A673 (cell line): ENCODE measurements around the gene PREX1. TPM values are rescaled to one million over a fixed set of nuclear protein-coding genes. Genes with fewer than 3 reads are reported as not detected.

ENCODE experiments used
- BruUV-seq: library from RNA; stranded (reverse); fragments of 400-500 nt; replicated peaks from 2 replicates; lab custom pipeline; 2021; lab: Mats Ljungman, UMichigan
- CTCF ChIA-PET: fragments of 300-600 bp; sonication (Branson Sonifier 250); formaldehyde crosslinking; loops from one replicate; lab custom pipeline; 2022; ENCODE audit warnings: antibody characterized with exemption; lab: Charles Lee
- POLR2A ChIA-PET: fragments of 300-600 bp; sonication (Branson Sonifier 250); formaldehyde crosslinking; loops from one replicate; lab custom pipeline; 2022; ENCODE audit warnings: antibody characterized with exemption; ENCODE audit not compliant: low non-redundant PET; lab: Charles Lee
- DNase-seq: peaks from one replicate; pipeline ENCODE4 v3.0.0-alpha.2; 2015; ENCODE audit warnings: low spot score
- H3K27ac ChIP-seq: fragments of 200-600 bp; sonication (generic); 2 replicates; pipeline ENCODE4 v1.5.1; 2016; ENCODE audit warnings: mixed run types, low read depth, mild to moderate bottlenecking, mixed read lengths, antibody characterized with exemption, low read length; ENCODE audit not compliant: poor library complexity, severe bottlenecking
- H3K27me3 ChIP-seq: fragments of 200-600 bp; sonication (generic); replicated peaks from 2 replicates; pipeline ENCODE4 v1.6.1; 2017; ENCODE audit warnings: mixed run types, low read depth, mild to moderate bottlenecking, mixed read lengths, antibody characterized with exemption, low read length; ENCODE audit not compliant: insufficient read depth, poor library complexity
- H3K36me3 ChIP-seq: fragments of 200-600 bp; sonication (generic); 2 replicates; pipeline ENCODE4 v1.6.1; 2016; ENCODE audit warnings: mixed run types, mild to moderate bottlenecking, mixed read lengths, antibody characterized with exemption, low read length; ENCODE audit not compliant: insufficient read depth, poor library complexity, severe bottlenecking
- H3K4me1 ChIP-seq: fragments of 200-600 bp; sonication (generic); 2 replicates; pipeline ENCODE4 v1.6.1; 2017; ENCODE audit warnings: mixed run types, mild to moderate bottlenecking, mixed read lengths, antibody characterized with exemption, low read length; ENCODE audit not compliant: insufficient read depth, poor library complexity, severe bottlenecking
- H3K4me3 ChIP-seq: fragments of 200-600 bp; sonication (generic); 2 replicates; pipeline ENCODE4 v1.5.1; 2016; ENCODE audit warnings: low read depth, mixed run types, mild to moderate bottlenecking, mixed read lengths, low read length; ENCODE audit not compliant: poor library complexity, severe bottlenecking
- H3K9me3 ChIP-seq: fragments of 200-600 bp; sonication (generic); 2 replicates; pipeline ENCODE4 v1.6.1; 2016; ENCODE audit warnings: mixed run types, low read depth, mild to moderate bottlenecking, mixed read lengths, antibody characterized with exemption, low read length; ENCODE audit not compliant: poor library complexity, severe bottlenecking
- EZH2 ChIP-seq: fragments of 200-600 bp; sonication (generic); IDR thresholded peaks from 2 replicates; pipeline ENCODE4 v1.6.1; 2017; ENCODE audit warnings: borderline replicate concordance, low read depth, mild to moderate bottlenecking, mixed read lengths, antibody characterized with exemption, low read length; ENCODE audit not compliant: poor library complexity, severe bottlenecking
- intact Hi-C: fragments of 100-400 bp; cut with micrococcal nuclease; formaldehyde crosslinking; loops from one replicate; pipeline ENCODE4 v1.10.0; 2022; ENCODE audit not compliant: unreplicated experiment
- total RNA-seq: library from RNA; stranded (reverse); gene quantifications from 2 replicates; pipeline ENCODE4 v1.2.3, GENCODE V29; 2021
- TF ChIP-seq, protein P1 (sequence below): fragments of 300-800, 200-600 bp; sonication (generic); conservative IDR thresholded peaks from 2 replicates; pipeline ENCODE4 v1.5.1; 2017; ENCODE audit warnings: low read depth, mild to moderate bottlenecking, antibody characterized with exemption, low read length, moderate library complexity, mixed read lengths

Gene PREX1
- total RNA-seq, 1 experiment from 2014 or later: 145 TPM

DNA sequence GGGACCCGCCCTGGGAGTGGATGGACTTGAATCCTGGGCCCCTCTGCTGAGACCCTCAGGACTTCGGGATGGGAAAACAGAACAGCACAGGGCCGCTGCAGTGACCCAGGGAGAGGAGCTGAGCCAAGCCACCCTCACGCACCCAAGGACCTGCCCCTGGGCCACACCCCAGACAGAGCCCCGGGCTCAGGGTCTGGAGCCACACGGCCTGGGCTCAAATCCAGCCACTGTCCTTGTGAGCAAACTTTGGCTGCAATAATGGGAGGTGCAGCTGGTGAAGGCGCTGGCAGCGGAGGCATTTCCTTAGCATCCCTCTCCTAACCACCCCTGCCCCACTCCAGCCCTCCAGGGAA is 207.7 kb downstream of the PREX1 start:
- TF ChIP-seq, protein P1, sequence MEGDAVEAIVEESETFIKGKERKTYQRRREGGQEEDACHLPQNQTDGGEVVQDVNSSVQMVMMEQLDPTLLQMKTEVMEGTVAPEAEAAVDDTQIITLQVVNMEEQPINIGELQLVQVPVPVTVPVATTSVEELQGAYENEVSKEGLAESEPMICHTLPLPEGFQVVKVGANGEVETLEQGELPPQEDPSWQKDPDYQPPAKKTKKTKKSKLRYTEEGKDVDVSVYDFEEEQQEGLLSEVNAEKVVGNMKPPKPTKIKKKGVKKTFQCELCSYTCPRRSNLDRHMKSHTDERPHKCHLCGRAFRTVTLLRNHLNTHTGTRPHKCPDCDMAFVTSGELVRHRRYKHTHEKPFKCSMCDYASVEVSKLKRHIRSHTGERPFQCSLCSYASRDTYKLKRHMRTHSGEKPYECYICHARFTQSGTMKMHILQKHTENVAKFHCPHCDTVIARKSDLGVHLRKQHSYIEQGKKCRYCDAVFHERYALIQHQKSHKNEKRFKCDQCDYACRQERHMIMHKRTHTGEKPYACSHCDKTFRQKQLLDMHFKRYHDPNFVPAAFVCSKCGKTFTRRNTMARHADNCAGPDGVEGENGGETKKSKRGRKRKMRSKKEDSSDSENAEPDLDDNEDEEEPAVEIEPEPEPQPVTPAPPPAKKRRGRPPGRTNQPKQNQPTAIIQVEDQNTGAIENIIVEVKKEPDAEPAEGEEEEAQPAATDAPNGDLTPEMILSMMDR: no peak
- no peak for TF ChIP-seq EZH2
- POLR2A ChIA-PET: no interaction called here
- Histone ChIP-seq H3K36me3 (peaks cover 18% of the 10 kb centered on the region), H3K27ac (no peak overlapping the region), H3K4me3 (no peak overlapping the region), H3K27me3 (no peaks in the 10 kb centered on the region), H3K4me1 (peaks cover 13% of the 10 kb centered on the region), H3K9me3 (no peaks in the 10 kb centered on the region)
- intact Hi-C loops: loop anchor here (2.0 to 5.0 kb wide), 5 partner anchors 765 to 958 kb away; no protein-coding TSS in a partner anchor
- no TSS peak for BruUV-seq
- CTCF ChIA-PET: interaction anchor here (0.6 to 2.1 kb wide), 21 partner anchors 23 to 1236 kb away, joined by 3 to 17 read pairs (median 4); no protein-coding TSS in a partner anchor
- no peak for DNase-seq

DNA sequence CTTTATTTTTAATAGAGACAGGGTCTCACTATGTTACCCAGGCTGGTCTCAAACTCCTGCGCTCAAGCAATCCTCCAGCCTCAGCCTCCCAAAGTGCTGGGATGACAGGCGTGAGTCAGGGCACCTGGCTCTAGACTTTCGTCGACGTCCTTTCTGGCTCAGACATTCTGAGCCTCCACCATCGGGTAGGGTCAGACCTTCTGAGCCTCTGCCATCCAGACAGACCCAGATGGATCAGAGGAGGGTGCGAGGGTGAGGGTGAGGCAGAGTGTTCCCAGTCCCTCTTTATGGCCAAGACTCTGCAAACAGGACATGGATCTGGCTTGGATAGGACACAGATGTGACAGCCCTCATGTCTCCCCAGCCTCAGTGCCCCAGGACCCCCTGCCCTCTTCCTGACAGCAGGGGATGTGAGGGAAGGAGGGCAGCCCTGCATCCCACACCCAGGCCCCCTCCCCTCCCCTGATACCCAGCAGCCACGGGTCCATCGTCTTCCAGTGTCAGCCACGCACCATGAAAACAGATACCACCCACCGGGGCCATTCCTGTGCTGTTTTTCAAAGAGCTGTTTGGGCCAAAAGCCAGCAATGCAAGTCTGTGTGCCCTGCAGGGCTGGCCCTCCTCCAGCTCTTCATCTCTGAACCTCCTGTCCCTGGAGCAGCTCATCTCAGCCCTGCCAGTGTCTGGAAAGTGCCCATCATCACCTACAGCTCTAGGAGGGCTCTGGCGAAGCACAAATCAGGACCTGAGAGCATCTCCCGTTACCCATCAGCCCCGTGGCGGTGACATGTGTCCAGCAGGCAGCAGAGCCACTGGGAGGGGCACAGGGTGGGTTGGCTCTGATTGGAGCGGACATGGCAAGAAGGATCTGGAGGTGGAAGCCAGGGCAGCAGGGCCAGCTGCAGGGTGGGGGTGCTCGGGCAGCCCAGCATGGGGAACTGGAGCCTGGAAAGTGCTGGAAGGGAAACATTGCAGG is 208.4 kb downstream of the PREX1 start:
- no peak for TF ChIP-seq EZH2
- TF ChIP-seq, protein P1: no peak
- Histone ChIP-seq H3K9me3 (no peaks in the 10 kb centered on the region), H3K4me3 (no peak overlapping the region), H3K4me1 (peaks cover 13% of the 10 kb centered on the region), H3K27me3 (no peaks in the 10 kb centered on the region), H3K36me3 (peaks cover 11% of the 10 kb centered on the region), H3K27ac (no peak overlapping the region)
- ChIA-PET POLR2A (no interaction called here), CTCF (interaction anchor here (0.8 to 2.1 kb wide), 4 partner anchors 514 to 955 kb away, joined by 3 to 13 read pairs (median 11); no protein-coding TSS in a partner anchor)
- no TSS peak for BruUV-seq
- intact Hi-C loops: loop anchor here (2.0 to 5.0 kb wide), 5 partner anchors 765 to 957 kb away; no protein-coding TSS in a partner anchor
- DNase-seq: peak; percentile 48

DNA sequence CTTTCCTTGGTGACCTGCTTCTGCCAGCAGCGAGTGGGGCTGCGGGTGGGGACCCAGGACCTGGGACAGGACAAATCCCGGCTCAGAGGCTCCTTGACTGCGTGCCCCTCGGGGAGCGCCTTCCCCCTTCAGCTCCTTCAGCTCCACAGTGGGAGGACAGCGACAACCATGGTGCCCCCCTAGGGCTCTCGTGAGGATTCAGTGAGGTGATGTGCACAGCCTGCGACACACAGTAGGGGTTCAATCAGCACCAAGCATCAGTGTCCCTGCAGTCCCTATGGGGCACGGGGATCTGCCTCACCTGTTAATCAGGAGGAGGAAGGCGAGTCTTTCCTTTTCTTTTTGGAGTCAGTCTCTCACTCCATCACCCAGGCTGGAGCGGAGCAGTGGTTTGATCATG is 209.2 kb downstream of the PREX1 start:
- DNase-seq: no peak
- H3K4me1 ChIP-seq: peaks cover 13% of the 10 kb centered on the region
- no peak overlapping the region for H3K27ac ChIP-seq
- ChIA-PET POLR2A (no interaction called here), CTCF (interaction anchor here (0.5 kb wide), 1 partner anchor 28 kb away, joined by 3 read pairs; no protein-coding TSS in a partner anchor)
- intact Hi-C loops: no loop called here
- H3K36me3 ChIP-seq: peaks cover 3% of the 10 kb centered on the region
- H3K4me3 ChIP-seq: no peak overlapping the region
- no TSS peak for BruUV-seq
- no peaks in the 10 kb centered on the region for H3K27me3 ChIP-seq
- TF ChIP-seq, protein P1: no peak
- TF ChIP-seq EZH2: no peak
- no peaks in the 10 kb centered on the region for H3K9me3 ChIP-seq
